HCT116 (cell line): ENCODE measurements around the gene FOXD4L1. TPM values are rescaled to one million over a fixed set of nuclear protein-coding genes. Genes with fewer than 3 reads are reported as not detected.
"Not testable (repeated sequence)": the region's sequence is repeated elsewhere in the genome, so short reads cannot be mapped to it uniquely, and the experiment has no call there.

Experiments
- ATAC-seq: fragments of 200-7000 bp; cut with Tn5 transposase; 2 replicates; pipeline ENCODE4 v1.9.1; 2020; ENCODE audit warnings: mild to moderate bottlenecking, moderate library complexity
- BruUV-seq: library from RNA; stranded (reverse); fragments of 400-500 nt; replicated peaks from 2 replicates; lab custom pipeline; 2021; lab: Mats Ljungman, UMichigan
- CTCF ChIA-PET: fragments of 300-600 bp; sonication (Branson Sonifier 250); formaldehyde crosslinking; loops from one replicate; lab custom pipeline; 2021; ENCODE audit warnings: antibody characterized with exemption; lab: Charles Lee
- POLR2A ChIA-PET: fragments of 300-600, 350-600 bp; sonication (Branson Sonifier 250); formaldehyde crosslinking; loops from one replicate; lab custom pipeline; 2021; ENCODE audit warnings: antibody characterized with exemption; lab: Charles Lee
- RAD21 ChIA-PET, 2 experiments: fragments of 300-600 bp; sonication (Branson Sonifier 250); formaldehyde crosslinking; loops; one replicate each; lab custom pipeline; 2023; ENCODE audit warnings: low total read pairs in 2 of 2; ENCODE audit not compliant: uncharacterized antibody in 2 of 2, unreplicated experiment in 2 of 2, low non-redundant PET in 1 of 2; lab: Charles Lee
- DNase-seq: peaks from one replicate; pipeline ENCODE4 v3.0.0-alpha.2; 2010; ENCODE audit warnings: low read depth, low spot score
- H2AFZ ChIP-seq: fragments of 200-600 bp; shearing (Covaris generic), sonication (generic); 2 replicates; pipeline ENCODE4 v1.6.1; 2017; ENCODE audit warnings: low read depth, mixed run types, mixed read lengths, antibody characterized with exemption, low read length; ENCODE audit not compliant: poor library complexity, severe bottlenecking
- H3K27ac ChIP-seq: 2 replicates; pipeline ENCODE4 v1.5.1; 2012; ENCODE audit warnings: low read depth, low read length
- H3K27me3 ChIP-seq: fragments of 200-600 bp; sonication (generic); 2 replicates; pipeline ENCODE4 v1.6.1; 2016; ENCODE audit warnings: mixed run types, low read length, mixed read lengths; ENCODE audit not compliant: insufficient read depth
- H3K36me3 ChIP-seq, 2 experiments: fragments of 200-500 bp in 1 of 2; fragments of 200-600 bp in 1 of 2; sonication (Bioruptor generic) in 1 of 2; sonication (generic) in 1 of 2; 2 replicates each; pipeline versions ENCODE4 v1.5.1 to v1.6.1; 2014 to 2016; ENCODE audit warnings: low read length in 2 of 2, inconsistent platforms in 1 of 2, mixed read lengths in 1 of 2, mixed run types in 1 of 2; ENCODE audit not compliant: insufficient read depth in 2 of 2, control insufficient read depth in 1 of 2
- H3K4me1 ChIP-seq, 2 experiments: fragments of 200-600 bp in 1 of 2; sonication (generic) in 1 of 2; 2 replicates each; pipeline versions ENCODE4 v1.5.1 to v1.6.1; 2012 to 2017; ENCODE audit warnings: low read length in 2 of 2, inconsistent platforms in 1 of 2, mild to moderate bottlenecking in 1 of 2, mixed read lengths in 1 of 2, mixed run types in 1 of 2, moderate library complexity in 1 of 2; ENCODE audit not compliant: insufficient read depth in 2 of 2, control insufficient read depth in 1 of 2
- H3K4me2 ChIP-seq: fragments of 200-600 bp; sonication (generic); 2 replicates; pipeline ENCODE4 v1.6.1; 2017; ENCODE audit warnings: mixed run types, low read length, mixed read lengths
- H3K4me3 ChIP-seq, 2 experiments: fragments of 200-600 bp in 1 of 2; sonication (generic) in 1 of 2; replicated peaks in 1 of 2; 2 replicates each; pipeline ENCODE4 v1.5.1; 2011 to 2016; ENCODE audit warnings: low read length in 2 of 2, control low read depth in 1 of 2, low read depth in 1 of 2, mild to moderate bottlenecking in 1 of 2, mixed read lengths in 1 of 2, mixed run types in 1 of 2
- H3K79me2 ChIP-seq: fragments of 200-600 bp; sonication (generic); 2 replicates; pipeline ENCODE4 v1.6.1; 2017; ENCODE audit warnings: mild to moderate bottlenecking, mixed run types, low read length, moderate library complexity, mixed read lengths; ENCODE audit not compliant: insufficient read depth
- H3K9ac ChIP-seq: fragments of 200-600 bp; sonication (generic); 2 replicates; pipeline ENCODE4 v1.6.1; 2016; ENCODE audit warnings: low read length, mixed read lengths
- H3K9me2 ChIP-seq: fragments of 200-600 bp; sonication (generic), shearing (Covaris generic); 2 replicates; pipeline ENCODE4 v1.6.1; 2017; ENCODE audit warnings: mixed run types, mild to moderate bottlenecking, moderate library complexity; ENCODE audit not compliant: insufficient read depth
- H3K9me3 ChIP-seq, 2 experiments: fragments of 200-500 bp in 1 of 2; fragments of 200-600 bp in 1 of 2; sonication (Bioruptor generic) in 1 of 2; sonication (generic) in 1 of 2; 2 replicates each; pipeline ENCODE4 v1.6.1; 2014 to 2017; ENCODE audit warnings: low read length in 2 of 2, mixed read lengths in 2 of 2, inconsistent platforms in 1 of 2, low read depth in 1 of 2, mild to moderate bottlenecking in 1 of 2, mixed run types in 1 of 2, moderate library complexity in 1 of 2; ENCODE audit not compliant: control insufficient read depth in 1 of 2, insufficient read depth in 1 of 2
- H4K20me1 ChIP-seq: fragments of 200-600 bp; sonication (generic), shearing (Covaris generic); 2 replicates; pipeline ENCODE4 v1.6.1; 2017; ENCODE audit warnings: mixed run types, mild to moderate bottlenecking, moderate library complexity; ENCODE audit not compliant: insufficient read depth
- intact Hi-C: fragments of 100-400 bp; cut with micrococcal nuclease; formaldehyde crosslinking; loops from 2 replicates; pipeline ENCODE4 v1.10.0; 2022
- total RNA-seq: library from RNA; stranded (reverse); gene quantifications from one replicate; pipeline ENCODE4 v1.2.1, GENCODE V29; 2021; ENCODE audit not compliant: unreplicated experiment

Gene FOXD4L1
- total RNA-seq, 1 experiment from 2014 or later = 0.64 TPM

DNA sequence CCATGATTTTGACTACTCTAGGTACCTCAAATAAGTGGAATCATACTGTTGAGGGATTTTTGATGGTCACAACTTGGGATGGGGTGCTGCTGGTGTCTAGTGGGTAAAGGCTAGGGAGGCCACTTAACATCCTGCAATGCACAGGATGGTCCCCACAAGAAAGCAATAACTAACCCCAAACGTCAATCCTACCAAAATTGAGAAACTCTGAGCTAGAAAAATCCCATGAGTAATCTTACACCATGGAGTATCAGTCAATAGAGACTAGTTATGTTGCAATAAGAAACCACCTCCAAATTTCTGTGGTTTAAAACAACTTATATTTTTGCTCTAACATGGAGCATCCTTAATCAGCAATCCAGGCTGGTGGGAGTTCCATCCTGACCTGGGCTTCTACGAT is 18.6 kb downstream of the FOXD4L1 start:
- RAD21 ChIA-PET, H3K4me1 ChIP-seq, H3K4me2 ChIP-seq, H3K36me3 ChIP-seq, H3K27ac ChIP-seq, intact Hi-C loops, CTCF ChIA-PET, H3K9me2 ChIP-seq, H4K20me1 ChIP-seq, H3K27me3 ChIP-seq, H3K9me3 ChIP-seq, POLR2A ChIA-PET, H2AFZ ChIP-seq, H3K9ac ChIP-seq, BruUV-seq, H3K79me2 ChIP-seq, H3K4me3 ChIP-seq, DNase-seq, ATAC-seq: not testable (repeated sequence)

DNA sequence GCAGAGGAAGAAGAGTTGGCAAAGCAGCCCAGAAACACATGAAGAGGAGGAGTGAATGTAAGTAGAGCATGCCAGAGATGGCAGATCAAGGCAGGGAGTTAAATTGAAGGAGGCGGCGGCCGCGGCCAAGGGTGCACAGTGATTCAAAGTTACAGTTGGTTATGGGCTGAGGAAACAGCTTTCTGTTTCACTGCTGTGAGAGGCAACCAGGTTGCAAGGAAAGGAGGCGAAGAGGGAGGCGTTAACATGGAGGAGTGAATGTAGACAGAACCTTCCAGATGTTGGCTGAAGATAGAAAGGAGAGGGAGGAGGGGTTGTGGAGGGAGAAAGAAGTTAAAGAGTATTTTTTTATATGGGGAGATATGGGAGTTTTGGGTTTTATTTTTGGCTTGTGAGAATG is 22.4 kb downstream of the FOXD4L1 start:
- H3K27me3 ChIP-seq, H3K4me1 ChIP-seq, H3K9me3 ChIP-seq, intact Hi-C loops, BruUV-seq, H3K9me2 ChIP-seq, POLR2A ChIA-PET, DNase-seq, H3K36me3 ChIP-seq, CTCF ChIA-PET, H4K20me1 ChIP-seq, H3K79me2 ChIP-seq, H3K4me2 ChIP-seq, H2AFZ ChIP-seq, H3K9ac ChIP-seq, ATAC-seq, H3K4me3 ChIP-seq, RAD21 ChIA-PET, H3K27ac ChIP-seq: not testable (repeated sequence)

DNA sequence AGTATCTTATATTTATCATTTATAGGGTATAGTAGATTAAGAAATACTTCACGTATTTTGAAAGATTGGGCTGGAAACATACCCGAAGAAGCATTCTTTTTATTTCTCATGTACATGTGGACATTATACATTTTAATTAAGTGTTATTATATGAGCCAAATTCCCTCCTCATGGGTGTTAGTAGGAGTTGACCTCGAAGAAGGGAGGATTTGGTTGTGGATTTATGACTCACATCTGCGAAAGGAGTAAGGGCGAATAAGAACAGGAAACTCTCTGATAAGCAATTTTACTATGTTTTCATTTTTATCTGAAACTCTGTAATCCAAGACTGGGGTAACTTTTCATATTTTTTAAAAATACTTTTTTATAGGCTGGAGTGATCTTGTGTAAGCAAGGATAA is 23.0 kb downstream of the FOXD4L1 start:
- H3K27ac ChIP-seq, H4K20me1 ChIP-seq, ATAC-seq, H3K4me2 ChIP-seq, POLR2A ChIA-PET, H3K9me3 ChIP-seq, intact Hi-C loops, H2AFZ ChIP-seq, H3K4me3 ChIP-seq, H3K9me2 ChIP-seq, RAD21 ChIA-PET, H3K27me3 ChIP-seq, H3K79me2 ChIP-seq, H3K36me3 ChIP-seq, CTCF ChIA-PET, H3K9ac ChIP-seq, DNase-seq, BruUV-seq, H3K4me1 ChIP-seq: not testable (repeated sequence)

DNA sequence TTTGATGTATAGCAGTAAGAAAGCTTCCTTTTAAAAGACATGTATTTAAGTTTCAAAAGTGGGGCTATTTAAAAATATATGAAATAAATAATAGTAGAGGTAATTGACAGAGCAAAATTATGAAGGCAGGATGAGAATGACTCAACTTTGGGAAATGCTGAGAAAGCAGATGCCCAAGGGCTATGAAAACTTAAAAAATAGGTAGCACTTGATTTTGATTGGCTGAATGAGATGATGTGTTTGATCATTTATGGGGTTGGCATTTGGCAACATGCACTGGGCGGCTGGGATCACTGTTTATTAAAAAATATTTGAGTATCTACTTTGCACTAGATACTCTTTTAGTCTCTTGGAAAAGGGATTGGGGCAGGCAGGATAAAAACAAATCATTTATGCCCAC is 26.5 kb downstream of the FOXD4L1 start:
- DNase-seq, H3K4me3 ChIP-seq, RAD21 ChIA-PET, H3K79me2 ChIP-seq, CTCF ChIA-PET, POLR2A ChIA-PET, BruUV-seq, ATAC-seq, H3K27me3 ChIP-seq, H3K27ac ChIP-seq, H3K4me2 ChIP-seq, intact Hi-C loops, H3K9me3 ChIP-seq, H3K9me2 ChIP-seq, H2AFZ ChIP-seq, H3K36me3 ChIP-seq, H4K20me1 ChIP-seq, H3K4me1 ChIP-seq, H3K9ac ChIP-seq: not testable (repeated sequence)
